ENCODE results near the gene HMGN5.
A peak's percentile ranks its signal among the peaks of the same experiment; 100 is the strongest.

HMGN5 gene

DNA sequence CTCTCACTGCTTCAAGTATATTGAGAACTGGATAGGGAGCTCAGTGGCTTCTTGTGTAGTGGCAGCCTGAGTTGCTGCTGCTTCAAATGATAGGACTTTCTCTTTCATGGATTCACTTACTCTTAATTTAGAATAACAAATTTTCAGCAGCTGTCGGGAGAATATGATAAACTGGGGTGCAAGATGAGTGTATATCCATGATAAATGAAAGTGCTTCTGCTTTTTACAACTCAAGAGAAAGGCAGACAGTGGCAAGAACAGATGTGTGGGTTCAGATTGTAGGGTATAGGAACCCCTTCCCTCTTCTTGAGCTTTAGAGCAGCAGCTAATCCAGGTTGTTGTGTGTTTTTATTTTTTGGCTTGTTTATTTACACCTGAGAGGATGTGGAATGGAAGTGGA, 1.2 kb upstream of the HMGN5 start:
- DNase-seq (ENCODE audit: low read depth), result peak; percentile 7
- H3K4me3 ChIP-seq (ENCODE audit: low read depth, low read length), result peak overlapping the region; percentile 74
- TF ChIP-seq, protein P1, sequence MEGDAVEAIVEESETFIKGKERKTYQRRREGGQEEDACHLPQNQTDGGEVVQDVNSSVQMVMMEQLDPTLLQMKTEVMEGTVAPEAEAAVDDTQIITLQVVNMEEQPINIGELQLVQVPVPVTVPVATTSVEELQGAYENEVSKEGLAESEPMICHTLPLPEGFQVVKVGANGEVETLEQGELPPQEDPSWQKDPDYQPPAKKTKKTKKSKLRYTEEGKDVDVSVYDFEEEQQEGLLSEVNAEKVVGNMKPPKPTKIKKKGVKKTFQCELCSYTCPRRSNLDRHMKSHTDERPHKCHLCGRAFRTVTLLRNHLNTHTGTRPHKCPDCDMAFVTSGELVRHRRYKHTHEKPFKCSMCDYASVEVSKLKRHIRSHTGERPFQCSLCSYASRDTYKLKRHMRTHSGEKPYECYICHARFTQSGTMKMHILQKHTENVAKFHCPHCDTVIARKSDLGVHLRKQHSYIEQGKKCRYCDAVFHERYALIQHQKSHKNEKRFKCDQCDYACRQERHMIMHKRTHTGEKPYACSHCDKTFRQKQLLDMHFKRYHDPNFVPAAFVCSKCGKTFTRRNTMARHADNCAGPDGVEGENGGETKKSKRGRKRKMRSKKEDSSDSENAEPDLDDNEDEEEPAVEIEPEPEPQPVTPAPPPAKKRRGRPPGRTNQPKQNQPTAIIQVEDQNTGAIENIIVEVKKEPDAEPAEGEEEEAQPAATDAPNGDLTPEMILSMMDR (conservative IDR thresholded peaks at IDR 0.05; ENCODE audit: low read depth, low read length), result no peak

DNA sequence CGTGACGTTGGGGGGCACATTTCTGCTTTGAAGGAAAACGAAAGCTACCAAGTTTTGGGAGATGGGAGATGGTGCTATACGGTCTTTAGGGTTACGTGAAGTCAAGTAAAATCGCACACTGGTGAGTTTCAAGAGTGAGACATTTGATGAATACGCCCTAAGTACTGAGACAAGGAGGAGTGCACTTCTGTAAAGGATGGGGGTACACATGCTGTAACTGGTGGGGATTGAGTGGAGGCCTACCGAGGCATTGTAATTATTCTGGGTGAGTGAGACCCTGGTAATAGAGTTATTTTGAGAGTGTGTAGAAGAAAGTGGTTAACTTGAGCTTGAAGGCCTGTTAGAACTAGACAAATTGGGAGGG, 725 bp upstream of the HMGN5 start:
- TF ChIP-seq, protein P1 (conservative IDR thresholded peaks at IDR 0.05; ENCODE audit: low read depth, low read length), result no peak
- H3K4me3 ChIP-seq (ENCODE audit: low read depth, low read length), result peak overlapping the region; percentile 74
- DNase-seq (ENCODE audit: low read depth), result peak; percentile 17

DNA sequence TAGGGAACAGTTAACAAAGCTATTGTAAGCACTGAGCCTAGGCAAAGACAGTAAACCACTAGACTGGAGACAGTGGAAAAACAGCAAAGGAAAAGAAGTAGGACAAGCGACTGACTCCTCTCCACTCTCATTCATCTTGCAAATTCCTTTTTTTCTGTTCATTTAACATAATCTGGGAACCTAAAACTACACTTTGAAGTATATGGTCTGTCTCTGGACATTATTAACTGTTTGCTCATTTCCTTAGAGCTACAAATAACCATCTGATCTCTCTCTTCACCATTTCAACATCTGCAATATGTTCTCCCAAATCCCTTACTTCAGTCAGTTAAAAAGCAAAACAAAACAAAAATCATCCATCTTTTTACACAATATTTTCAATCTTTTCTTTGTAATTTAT, 642 bp downstream of the HMGN5 start:
- peak; percentile 22 for DNase-seq (ENCODE audit: low read depth)
- peak overlapping the region; percentile 74 for H3K4me3 ChIP-seq (ENCODE audit: low read depth, low read length)
- TF ChIP-seq, protein P1 (conservative IDR thresholded peaks at IDR 0.05; ENCODE audit: low read depth, low read length), result no peak

DNA sequence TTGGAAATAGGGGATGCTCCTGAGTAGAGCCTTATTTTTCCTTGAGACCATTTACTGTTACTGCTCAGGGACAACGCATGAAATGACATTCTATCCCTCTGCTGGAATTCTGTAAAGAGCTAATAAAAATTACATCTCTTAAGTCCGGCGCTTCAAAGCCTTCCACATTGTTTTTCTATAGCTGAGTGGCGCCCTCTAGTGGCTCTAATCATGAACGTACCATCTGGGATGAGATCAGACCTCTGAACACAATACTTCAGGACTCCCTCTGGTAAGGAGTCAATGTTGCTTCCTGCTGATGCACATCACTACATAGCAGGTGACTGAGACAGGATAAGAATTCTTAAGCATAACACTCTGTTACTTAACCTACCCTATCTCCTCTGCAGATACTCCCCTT, 6.0 kb downstream of the HMGN5 start:
- TF ChIP-seq, protein P1 (conservative IDR thresholded peaks at IDR 0.05; ENCODE audit: low read depth, low read length), result peak; percentile 66
- DNase-seq (ENCODE audit: low read depth), result peak; percentile 74

DNA sequence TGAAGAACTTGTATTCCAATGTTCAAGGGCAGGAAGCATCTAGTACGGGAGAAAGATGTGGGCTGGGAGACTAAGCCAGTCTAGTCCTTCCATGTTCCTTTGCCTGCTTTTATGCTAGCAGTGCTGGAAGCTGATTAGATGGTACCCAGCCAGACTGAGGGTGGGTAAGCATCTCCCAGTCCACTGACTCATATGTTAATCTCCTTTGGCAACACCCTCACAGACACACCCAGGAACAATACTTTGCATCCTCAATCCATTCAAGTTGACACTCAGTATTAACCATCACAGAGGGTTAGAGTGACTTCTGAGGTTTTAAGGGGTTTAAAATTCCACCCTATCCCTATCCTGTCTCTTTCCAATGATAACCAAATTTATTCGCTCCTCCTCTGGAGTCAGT, 6.5 kb downstream of the HMGN5 start:
- no peak overlapping the region for H3K4me3 ChIP-seq (ENCODE audit: low read depth, low read length)
- TF ChIP-seq, protein P1 (conservative IDR thresholded peaks at IDR 0.05; ENCODE audit: low read depth, low read length), result no peak
- no peak for DNase-seq (ENCODE audit: low read depth)

More for the DNA sequence above, 6.0 kb downstream of the HMGN5 start:
- no peak overlapping the region for H3K4me3 ChIP-seq (ENCODE audit: low read depth, low read length)

DNA sequence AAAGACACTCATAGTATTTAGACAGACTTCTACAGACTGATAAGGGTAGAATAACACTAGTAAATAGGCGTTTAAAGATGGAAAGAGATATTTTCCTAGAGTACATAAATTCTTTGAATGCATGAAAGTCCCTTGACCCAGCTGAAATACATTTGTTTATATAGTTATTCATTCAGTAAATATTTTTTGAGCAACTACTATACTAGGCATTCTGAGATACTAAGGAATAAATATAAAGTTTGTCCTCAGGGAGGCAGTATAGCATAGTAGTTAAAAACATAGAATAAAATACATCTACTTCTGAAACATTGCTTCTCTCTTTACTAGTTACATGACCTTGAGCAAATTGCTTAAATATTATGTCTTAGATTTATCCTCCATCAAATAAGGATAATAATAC, 27.4 kb downstream of the HMGN5 start:
- peak; percentile 48 for DNase-seq (ENCODE audit: low read depth)
- no peak overlapping the region for H3K4me3 ChIP-seq (ENCODE audit: low read depth, low read length)
- TF ChIP-seq, protein P1 (conservative IDR thresholded peaks at IDR 0.05; ENCODE audit: low read depth, low read length), result peak; percentile 32

DNA sequence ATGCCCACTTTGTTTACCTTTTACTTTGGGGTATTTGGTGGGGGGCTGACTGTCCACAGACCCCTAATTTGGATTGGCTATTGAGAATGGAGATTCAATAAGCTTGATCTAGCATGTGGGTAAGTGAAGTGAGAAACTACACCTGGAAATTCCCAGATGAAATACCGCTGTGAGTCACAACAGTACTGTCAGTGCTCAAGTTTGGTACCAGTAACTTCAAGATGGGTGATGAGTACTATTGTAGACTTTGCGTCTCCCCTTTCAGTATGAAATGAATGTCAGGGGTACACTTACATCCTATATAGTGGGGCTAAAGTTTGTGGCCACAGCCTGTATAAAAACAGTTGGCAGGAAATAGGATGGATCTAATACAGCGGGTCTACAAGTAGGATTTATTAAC, 33.3 kb downstream of the HMGN5 start:
- DNase-seq (ENCODE audit: low read depth), result no peak
- H3K4me3 ChIP-seq (ENCODE audit: low read depth, low read length), result no peak overlapping the region
- TF ChIP-seq, protein P1 (conservative IDR thresholded peaks at IDR 0.05; ENCODE audit: low read depth, low read length), result no peak
